ENCODE measurements around the gene RFTN1. TPM values are rescaled to one million over a fixed set of nuclear protein-coding genes. Genes with fewer than 3 reads are reported as not detected.

Gene RFTN1
- total RNA-seq, 2 experiments from 2014 or later: 81.8 to 152 TPM

DNA sequence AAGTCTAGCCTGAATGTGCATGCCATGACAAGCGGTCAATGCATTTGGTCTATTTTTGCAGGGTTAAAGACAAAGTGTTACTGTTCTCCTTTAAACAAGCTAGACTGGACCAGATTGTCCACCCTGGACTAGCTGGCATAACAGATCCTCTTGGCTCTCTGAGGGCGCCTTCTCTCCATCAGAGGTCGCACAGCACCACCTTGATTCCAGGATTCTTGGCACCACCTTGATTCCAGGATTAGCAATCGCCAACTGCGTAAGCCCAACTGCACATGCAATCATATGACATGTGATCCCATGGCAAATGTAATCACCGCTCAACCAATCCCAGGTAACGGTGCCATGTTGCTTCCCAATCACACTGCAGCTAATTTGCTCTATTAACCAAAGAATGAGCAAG is 149.9 kb downstream of the RFTN1 start:
- no TSS peak for BruUV-seq (replicated peaks)
- H3K4me2 ChIP-seq (ENCODE audit: low read length): no peak overlapping the region
- peaks cover 97% of the 10 kb centered on the region for H3K36me3 ChIP-seq (ENCODE audit: insufficient read depth, low read length)
- ChIA-PET CTCF (ENCODE audit: unreplicated experiment) (interaction anchor here (2.3 kb wide), 1 partner anchor 153 kb away, joined by 5 read pairs; no protein-coding TSS in a partner anchor), POLR2A (interaction anchor here (0.6 to 2.0 kb wide), 8 partner anchors 12 to 152 kb away, joined by 3 to 6 read pairs (median 4); no protein-coding TSS in a partner anchor)
- H3K9me3 ChIP-seq (ENCODE audit: low read length): no peaks in the 10 kb centered on the region
- H3K4me3 ChIP-seq (ENCODE audit: low read depth, low read length, poor library complexity, severe bottlenecking): no peak overlapping the region
- TF ChIP-seq EZH2phosphoT487 (IDR thresholded peaks at IDR 0.05; ENCODE audit: borderline replicate concordance, low read depth, low read length) (no peak), CTCF (conservative IDR thresholded peaks at IDR 0.05; ENCODE audit: low read length) (no peak)
- intact Hi-C loops (cut with micrococcal nuclease; ENCODE audit: unreplicated experiment): no loop called here
- no peaks in the 10 kb centered on the region for H3K9me2 ChIP-seq (ENCODE audit: insufficient read depth, low read length)
- no peak overlapping the region for H2AFZ ChIP-seq (ENCODE audit: low read length)
- peaks cover 36% of the 10 kb centered on the region for H3K79me2 ChIP-seq (ENCODE audit: insufficient read depth, low read depth, low read length)
- H3K4me1 ChIP-seq (ENCODE audit: insufficient read depth, low read length, poor library complexity, severe bottlenecking): peaks cover 76% of the 10 kb centered on the region
- no peak overlapping the region for H3K27ac ChIP-seq (ENCODE audit: low read depth, low read length, poor library complexity, severe bottlenecking)
- H4K20me1 ChIP-seq (ENCODE audit: insufficient read depth, low read length): no peaks in the 10 kb centered on the region
- DNase-seq (ENCODE audit: low spot score): no peak

GRCh38 chr3:16362770-16363169 is 150.7 kb downstream of the RFTN1 start:
- no peaks in the 10 kb centered on the region for H4K20me1 ChIP-seq (ENCODE audit: insufficient read depth, low read length)
- peaks cover 36% of the 10 kb centered on the region for H3K79me2 ChIP-seq (ENCODE audit: insufficient read depth, low read depth, low read length)
- H3K4me3 ChIP-seq (ENCODE audit: low read depth, low read length, poor library complexity, severe bottlenecking): no peak overlapping the region
- no peaks in the 10 kb centered on the region for H3K9me3 ChIP-seq (ENCODE audit: low read length)
- H3K4me1 ChIP-seq (ENCODE audit: insufficient read depth, low read length, poor library complexity, severe bottlenecking): peaks cover 81% of the 10 kb centered on the region
- no peak for TF ChIP-seq CTCF (conservative IDR thresholded peaks at IDR 0.05; ENCODE audit: low read length)
- no peak for TF ChIP-seq EZH2phosphoT487 (IDR thresholded peaks at IDR 0.05; ENCODE audit: borderline replicate concordance, low read depth, low read length)
- peaks cover 97% of the 10 kb centered on the region for H3K36me3 ChIP-seq (ENCODE audit: insufficient read depth, low read length)
- ChIA-PET CTCF (ENCODE audit: unreplicated experiment) (interaction anchor here (2.3 kb wide), 1 partner anchor 153 kb away, joined by 5 read pairs; no protein-coding TSS in a partner anchor), POLR2A (interaction anchor here (1.0 to 1.6 kb wide), 4 partner anchors 9 to 147 kb away, joined by 3 to 6 read pairs (median 4); no protein-coding TSS in a partner anchor)
- H3K27ac ChIP-seq (ENCODE audit: low read depth, low read length, poor library complexity, severe bottlenecking): no peak overlapping the region
- no peak for DNase-seq (ENCODE audit: low spot score)
- no peak overlapping the region for H2AFZ ChIP-seq (ENCODE audit: low read length)
- H3K4me2 ChIP-seq (ENCODE audit: low read length): no peak overlapping the region
- H3K9me2 ChIP-seq (ENCODE audit: insufficient read depth, low read length): no peaks in the 10 kb centered on the region
- BruUV-seq (replicated peaks): no TSS peak
- intact Hi-C loops (cut with micrococcal nuclease; ENCODE audit: unreplicated experiment): no loop called here

GRCh38 chr3:16361087-16361486 is 152.4 kb downstream of the RFTN1 start:
- intact Hi-C loops (cut with micrococcal nuclease; ENCODE audit: unreplicated experiment): no loop called here
- Histone ChIP-seq H3K79me2 (ENCODE audit: insufficient read depth, low read depth, low read length) (peaks cover 31% of the 10 kb centered on the region), H3K4me1 (ENCODE audit: insufficient read depth, low read length, poor library complexity, severe bottlenecking) (peaks cover 66% of the 10 kb centered on the region), H3K4me3 (ENCODE audit: low read depth, low read length, poor library complexity, severe bottlenecking) (no peak overlapping the region), H4K20me1 (ENCODE audit: insufficient read depth, low read length) (no peaks in the 10 kb centered on the region), H3K4me2 (ENCODE audit: low read length) (no peak overlapping the region), H3K27ac (ENCODE audit: low read depth, low read length, poor library complexity, severe bottlenecking) (no peak overlapping the region), H2AFZ (ENCODE audit: low read length) (no peak overlapping the region), H3K9me3 (ENCODE audit: low read length) (no peaks in the 10 kb centered on the region), H3K9me2 (ENCODE audit: insufficient read depth, low read length) (no peaks in the 10 kb centered on the region), H3K36me3 (ENCODE audit: insufficient read depth, low read length) (peaks cover 96% of the 10 kb centered on the region)
- ChIA-PET CTCF (ENCODE audit: unreplicated experiment) (no interaction called here), POLR2A (interaction anchor here (1.0 to 1.9 kb wide), 2 partner anchors 9 to 98 kb away, joined by 3 to 8 read pairs; no protein-coding TSS in a partner anchor)
- no TSS peak for BruUV-seq (replicated peaks)
- no peak for TF ChIP-seq EZH2phosphoT487 (IDR thresholded peaks at IDR 0.05; ENCODE audit: borderline replicate concordance, low read depth, low read length)
- no peak for TF ChIP-seq CTCF (conservative IDR thresholded peaks at IDR 0.05; ENCODE audit: low read length)
- no peak for DNase-seq (ENCODE audit: low spot score)

All from OCI-LY7 (cell line).